ENCODE measurements around the gene FAM111A.

Gene FAM111A

GRCh38 chr11:59173964-59174663, 31.5 kb downstream of the FAM111A start:
- DNase-seq (ENCODE audit: low read depth, low spot score) = no peak
- TF ChIP-seq CTCF (IDR thresholded peaks at IDR 0.05; ENCODE audit: low read depth, low read length) = no peak
- H3K4me3 ChIP-seq (ENCODE audit: low read depth, low read length) = no peak overlapping the region
- in situ Hi-C loops (cut with HindIII; ENCODE audit: low sequenced_read_pairs) = no loop called here

GRCh38 chr11:59174664-59175033, 32.0 kb downstream of the FAM111A start:
- no peak for DNase-seq (ENCODE audit: low read depth, low spot score)
- no peak overlapping the region for H3K4me3 ChIP-seq (ENCODE audit: low read depth, low read length)
- no peak for TF ChIP-seq CTCF (IDR thresholded peaks at IDR 0.05; ENCODE audit: low read depth, low read length)
- in situ Hi-C loops (cut with HindIII; ENCODE audit: low sequenced_read_pairs) = no loop called here

- H3K4me3 ChIP-seq (ENCODE audit: low read depth, low read length) = no peak overlapping the region
- TF ChIP-seq CTCF (IDR thresholded peaks at IDR 0.05; ENCODE audit: low read depth, low read length) = no peak
- no peak for DNase-seq (ENCODE audit: low read depth, low spot score)
- in situ Hi-C loops (cut with HindIII; ENCODE audit: low sequenced_read_pairs) = no loop called here
Observed at GRCh38 chr11:59175091-59175501, 32.4 kb downstream of the FAM111A start.

GRCh38 chr11:59176330-59176729, 33.7 kb downstream of the FAM111A start:
- no peak overlapping the region for H3K4me3 ChIP-seq (ENCODE audit: low read depth, low read length)
- no peak for DNase-seq (ENCODE audit: low read depth, low spot score)
- no peak for TF ChIP-seq CTCF (IDR thresholded peaks at IDR 0.05; ENCODE audit: low read depth, low read length)
- in situ Hi-C loops (cut with HindIII; ENCODE audit: low sequenced_read_pairs) = no loop called here

GRCh38 chr11:59178402-59178801, 35.7 kb downstream of the FAM111A start:
- H3K4me3 ChIP-seq (ENCODE audit: low read depth, low read length) = no peak overlapping the region
- DNase-seq (ENCODE audit: low read depth, low spot score) = no peak
- TF ChIP-seq CTCF (IDR thresholded peaks at IDR 0.05; ENCODE audit: low read depth, low read length) = no peak
- in situ Hi-C loops (cut with HindIII; ENCODE audit: low sequenced_read_pairs) = no loop called here

- H3K4me3 ChIP-seq (ENCODE audit: low read depth, low read length) = no peak overlapping the region
- TF ChIP-seq CTCF (IDR thresholded peaks at IDR 0.05; ENCODE audit: low read depth, low read length) = no peak
- no peak for DNase-seq (ENCODE audit: low read depth, low spot score)
- in situ Hi-C loops (cut with HindIII; ENCODE audit: low sequenced_read_pairs) = no loop called here
Observed at GRCh38 chr11:59179121-59179520, 36.5 kb downstream of the FAM111A start.

All from astrocyte of the spinal cord (primary cell).